Measurements from ENCODE around the gene WWTR1. TPM values are rescaled to one million over a fixed set of nuclear protein-coding genes. Genes with fewer than 3 reads are reported as not detected.

The WWTR1 gene
- total and polyA plus RNA-seq, 2 donors (not counting 3 experiments of a cell fraction or from before 2014, with no cell fraction given): 210 to 341 TPM

- no peak overlapping the region for H3K27ac ChIP-seq (ENCODE audit: insufficient read depth, low read depth, low read length)
- H3K36me3 ChIP-seq (ENCODE audit: control insufficient read depth in 2 of 2, extremely low read depth in 1 of 2, insufficient read depth in 2 of 2, low read length in 2 of 2): no peaks in the 10 kb centered on the region
- FAIRE-seq (peak; percentile 97), DNase-seq (ENCODE audit: low read depth, low spot score) (peak; percentile 76)
- TF ChIP-seq POLR2AphosphoS5 (IDR thresholded peaks at IDR 0.05; ENCODE audit: insufficient read depth, low read depth, low read length) (no peak), CTCF (IDR thresholded peaks at IDR 0.05; ENCODE audit: extremely low read depth in 1 of 2, insufficient read depth in 1 of 2, low read depth in 1 of 2, low read length in 2 of 2) (peak; percentile 80 to 83), JUN (IDR thresholded peaks at IDR 0.05; ENCODE audit: borderline replicate concordance, insufficient read depth, insufficient read length, low read depth) (no peak), EZH2 (IDR thresholded peaks at IDR 0.05; ENCODE audit: borderline replicate concordance, low read depth, low read length, severe bottlenecking) (no peak), POLR2A (IDR thresholded peaks at IDR 0.05; ENCODE audit: low read depth, low read length) (no peak), MAX (IDR thresholded peaks at IDR 0.05; ENCODE audit: insufficient read depth, insufficient read length) (no peak)
- H3K4me1 ChIP-seq (ENCODE audit: control insufficient read depth, extremely low read depth, insufficient read depth, low read length): peaks cover 6% of the 10 kb centered on the region
- no peaks in the 10 kb centered on the region for H3K79me2 ChIP-seq (ENCODE audit: control insufficient read depth, insufficient read depth, low read length)
- ChIA-PET POLR2A (no interaction called here), CTCF (interaction anchor here (0.6 to 7.2 kb wide), 18 partner anchors 9 to 539 kb away, joined by 3 to 122 read pairs (median 4); partner anchors contain the start of genes COMMD2, RNF13 and WWTR1)
- no peak overlapping the region for H3K4me3 ChIP-seq (replicated peaks in 1 of 3; ENCODE audit: insufficient read depth in 1 of 3, low read depth in 1 of 3, low read length in 3 of 3)
- no peaks in the 10 kb centered on the region for H3K9me3 ChIP-seq (replicated peaks; ENCODE audit: control insufficient read depth, insufficient read depth, low read length)
- no peak overlapping the region for H3K4me2 ChIP-seq (ENCODE audit: insufficient read depth, low read length)
- H2AFZ ChIP-seq (ENCODE audit: low read depth, low read length): no peak overlapping the region
- no peaks in the 10 kb centered on the region for H4K20me1 ChIP-seq (replicated peaks; ENCODE audit: control insufficient read depth, extremely low read depth, insufficient read depth, low read length)
- intact Hi-C loops (cut with micrococcal nuclease) (loop anchor here (1.0 to 10.0 kb wide), 4 partner anchors 223 to 441 kb away; no protein-coding TSS in a partner anchor), dilution Hi-C loops (cut with MboI; ENCODE audit: extremely low pct_ligation_motif_present, low sequenced_read_pairs) (no loop called here)
- H3K9ac ChIP-seq (replicated peaks; ENCODE audit: extremely low read depth, insufficient read depth, low read length): no peak overlapping the region
- H3K27me3 ChIP-seq (ENCODE audit: control insufficient read depth in 2 of 2, insufficient read depth in 2 of 2, low read length in 2 of 2): no peaks in the 10 kb centered on the region
- no peaks in the 10 kb centered on the region for H3K9me1 ChIP-seq (replicated peaks; ENCODE audit: control insufficient read depth, extremely low read depth, insufficient read depth, low read length)
- BruUV-seq (replicated peaks): no TSS peak
These were observed 163.6 kb downstream of the WWTR1 start for GRCh38 chr3:149494022-149494758.
